H1 (cell line): ENCODE measurements around the gene RILPL1. TPM values are rescaled to one million over a fixed set of nuclear protein-coding genes. Genes with fewer than 3 reads are reported as not detected.

Source experiments
- CTBP2 ChIP-seq: IDR thresholded peaks from 2 replicates; pipeline ENCODE4 v1.7.0; 2011; ENCODE audit warnings: borderline replicate concordance, mild to moderate bottlenecking, moderate library complexity, mixed read lengths, low read length; ENCODE audit not compliant: insufficient read depth, insufficient read length
- GTF2F1 ChIP-seq: IDR thresholded peaks from 2 replicates; pipeline ENCODE4 v1.6.1; 2012; ENCODE audit warnings: low read depth, low read length, improper control_type of control experiment, borderline replicate concordance
- POLR2AphosphoS5 ChIP-seq: IDR thresholded peaks from 2 replicates; pipeline ENCODE4 v1.6.1; 2011; ENCODE audit warnings: low read depth, low read length
- polyA plus RNA-seq, 7 experiments: library from polyadenylated mRNA; depleted of rRNA in 3 of 7; stranded (reverse) in 5 of 7; unstranded in 2 of 7; fragments of >200 nt in 5 of 7; fragments of 200-250 nt in 2 of 7; gene quantifications; 1 replicate in 5 of 7; 2 replicates in 1 of 7; 4 replicates in 1 of 7; pipeline versions ENCODE4 v1.2.1 to v1.2.3, GENCODE V29; 2011 to 2013; ENCODE audit warnings: missing spikeins in 2 of 7, mixed read lengths in 2 of 7
- total RNA-seq: library from RNA; stranded (reverse); fragmentation: NEBNext Ultra II Directional; extraction: Animal tissue kit (Norgen Biotek cat#: 25700); gene quantifications from 2 replicates; pipeline ENCODE4 v1.2.1, GENCODE V29; 2021

Gene RILPL1
- total and polyA plus RNA-seq, 2 of the 8 experiments (the other 6 are each of a cell fraction or from before 2014, with no cell fraction given) = 6.7 to 9.4 TPM

- TF ChIP-seq POLR2AphosphoS5 = peak; percentile 91
- TF ChIP-seq CTBP2 = no peak
- no peak for TF ChIP-seq GTF2F1
Measured at GRCh38 chr12:123457980-123458779, 75.3 kb downstream of the RILPL1 start, which contains the start of gene SNRNP35 (continued).
